ENCODE results near the gene OSTC.

DNA sequence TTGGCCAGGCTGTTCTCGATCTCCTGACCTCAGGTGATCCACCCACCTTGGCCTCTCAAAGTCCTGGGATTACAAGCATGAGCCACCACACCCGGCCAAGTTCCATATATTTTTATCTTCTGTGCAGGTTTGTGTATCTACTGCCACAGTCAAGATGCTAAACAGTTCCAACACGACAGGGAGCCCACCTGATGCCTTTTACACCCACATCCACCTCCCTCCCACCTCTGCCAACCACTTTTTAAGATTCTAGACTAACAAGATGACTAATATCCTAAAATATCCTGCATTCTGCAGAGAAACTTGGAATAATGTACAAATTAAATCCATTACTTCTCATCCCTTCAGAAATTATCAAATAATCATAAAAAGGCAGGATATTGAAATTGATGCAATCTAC lies 49.3 kb upstream of the OSTC start:
- TF ChIP-seq, protein P1, sequence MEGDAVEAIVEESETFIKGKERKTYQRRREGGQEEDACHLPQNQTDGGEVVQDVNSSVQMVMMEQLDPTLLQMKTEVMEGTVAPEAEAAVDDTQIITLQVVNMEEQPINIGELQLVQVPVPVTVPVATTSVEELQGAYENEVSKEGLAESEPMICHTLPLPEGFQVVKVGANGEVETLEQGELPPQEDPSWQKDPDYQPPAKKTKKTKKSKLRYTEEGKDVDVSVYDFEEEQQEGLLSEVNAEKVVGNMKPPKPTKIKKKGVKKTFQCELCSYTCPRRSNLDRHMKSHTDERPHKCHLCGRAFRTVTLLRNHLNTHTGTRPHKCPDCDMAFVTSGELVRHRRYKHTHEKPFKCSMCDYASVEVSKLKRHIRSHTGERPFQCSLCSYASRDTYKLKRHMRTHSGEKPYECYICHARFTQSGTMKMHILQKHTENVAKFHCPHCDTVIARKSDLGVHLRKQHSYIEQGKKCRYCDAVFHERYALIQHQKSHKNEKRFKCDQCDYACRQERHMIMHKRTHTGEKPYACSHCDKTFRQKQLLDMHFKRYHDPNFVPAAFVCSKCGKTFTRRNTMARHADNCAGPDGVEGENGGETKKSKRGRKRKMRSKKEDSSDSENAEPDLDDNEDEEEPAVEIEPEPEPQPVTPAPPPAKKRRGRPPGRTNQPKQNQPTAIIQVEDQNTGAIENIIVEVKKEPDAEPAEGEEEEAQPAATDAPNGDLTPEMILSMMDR (optimal IDR thresholded peaks at IDR 0.05 in 1 of 3, IDR thresholded peaks at IDR 0.05 in 1 of 3, conservative IDR thresholded peaks at IDR 0.05 in 1 of 3; ENCODE audit: extremely low read depth in 1 of 3, insufficient read depth in 2 of 3, low read length in 3 of 3): no peak
- TF ChIP-seq EZH2 (IDR thresholded peaks at IDR 0.05; ENCODE audit: low read length): no peak
